ENCODE data around the gene AUTS2.

The AUTS2 gene

GRCh38 chr7:69692611-69693010, 94.3 kb downstream of the AUTS2 start:
- DNase-seq = no peak

- no peak for DNase-seq
These were observed 94.8 kb downstream of the AUTS2 start for GRCh38 chr7:69693042-69693441.

- no peak for DNase-seq
These were observed 97.8 kb downstream of the AUTS2 start for GRCh38 chr7:69696054-69696591.

GRCh38 chr7:69696686-69697685, 98.7 kb downstream of the AUTS2 start:
- no peak for DNase-seq

- no peak for DNase-seq
These were observed 100.0 kb downstream of the AUTS2 start for GRCh38 chr7:69698109-69698825.

GRCh38 chr7:69699931-69700330, 101.7 kb downstream of the AUTS2 start:
- no peak for DNase-seq

- no peak for DNase-seq
These were observed 102.1 kb downstream of the AUTS2 start for GRCh38 chr7:69700331-69700730.

- no peak for DNase-seq
These were observed 103.0 kb downstream of the AUTS2 start for GRCh38 chr7:69701288-69701687.

GRCh38 chr7:69702357-69702756, 104.1 kb downstream of the AUTS2 start:
- DNase-seq = no peak

- DNase-seq = no peak
These were observed 104.8 kb downstream of the AUTS2 start for GRCh38 chr7:69703099-69703498.

- no peak for DNase-seq
These were observed 107.8 kb downstream of the AUTS2 start for GRCh38 chr7:69706070-69706469.

- no peak for DNase-seq
These were observed 110.6 kb downstream of the AUTS2 start for GRCh38 chr7:69708857-69709256.

GRCh38 chr7:69710768-69711438, 112.6 kb downstream of the AUTS2 start:
- DNase-seq = no peak

- no peak for DNase-seq
These were observed 116.8 kb downstream of the AUTS2 start for GRCh38 chr7:69714886-69715576.

GRCh38 chr7:69717221-69717620, 118.9 kb downstream of the AUTS2 start:
- DNase-seq = no peak

- no peak for DNase-seq
These were observed 121.4 kb downstream of the AUTS2 start for GRCh38 chr7:69719717-69720116.

GRCh38 chr7:69722843-69723242, 124.6 kb downstream of the AUTS2 start:
- no peak for DNase-seq

- no peak for DNase-seq
These were observed 125.4 kb downstream of the AUTS2 start for GRCh38 chr7:69723663-69724062.

GRCh38 chr7:69728304-69728703, 130.0 kb downstream of the AUTS2 start:
- DNase-seq = no peak

- no peak for DNase-seq
These were observed 133.9 kb downstream of the AUTS2 start for GRCh38 chr7:69732203-69732602.

GRCh38 chr7:69735582-69735981, 137.3 kb downstream of the AUTS2 start:
- no peak for DNase-seq

- DNase-seq = no peak
These were observed 138.0 kb downstream of the AUTS2 start for GRCh38 chr7:69736126-69736810.

Measured in NCI-H2081 treated with DMSO at 0.1 percent for 48 hours (cell line).